ENCODE results near the gene EPHA2. TPM values are rescaled to one million over a fixed set of nuclear protein-coding genes. Genes with fewer than 3 reads are reported as not detected.
"Not testable (repeated sequence)": the region's sequence is repeated elsewhere in the genome, so short reads cannot be mapped to it uniquely, and the experiment has no call there.

Gene EPHA2
- total RNA-seq, 1 donor from 2014 or later: 211 TPM

- TF ChIP-seq CTCF (IDR thresholded peaks at IDR 0.05; ENCODE audit: insufficient read depth, low read length, poor library complexity, severe bottlenecking): no peak
- no peak for DNase-seq (ENCODE audit: low read depth)
- H3K4me3 ChIP-seq (ENCODE audit: low read depth, low read length): no peak overlapping the region
- no peaks in the 10 kb centered on the region for H3K36me3 ChIP-seq (ENCODE audit: control insufficient read depth, insufficient read depth, low read length)
- no peaks in the 10 kb centered on the region for H3K27me3 ChIP-seq (ENCODE audit: control insufficient read depth, insufficient read depth, low read length)
Measured at GRCh38 chr1:16112596-16113555, 43.0 kb downstream of the EPHA2 start.

GRCh38 chr1:16111771-16112595, 43.9 kb downstream of the EPHA2 start:
- TF ChIP-seq CTCF (IDR thresholded peaks at IDR 0.05; ENCODE audit: insufficient read depth, low read length, poor library complexity, severe bottlenecking): no peak
- Histone ChIP-seq H3K4me3 (ENCODE audit: low read depth, low read length) (no peak overlapping the region), H3K36me3 (ENCODE audit: control insufficient read depth, insufficient read depth, low read length) (no peaks in the 10 kb centered on the region), H3K27me3 (ENCODE audit: control insufficient read depth, insufficient read depth, low read length) (no peaks in the 10 kb centered on the region)
- peak; percentile 55 for DNase-seq (ENCODE audit: low read depth)

GRCh38 chr1:16110884-16111283, 45.0 kb downstream of the EPHA2 start:
- no peak for DNase-seq (ENCODE audit: low read depth)
- Histone ChIP-seq H3K27me3 (ENCODE audit: control insufficient read depth, insufficient read depth, low read length) (no peaks in the 10 kb centered on the region), H3K4me3 (ENCODE audit: low read depth, low read length) (no peak overlapping the region), H3K36me3 (ENCODE audit: control insufficient read depth, insufficient read depth, low read length) (no peaks in the 10 kb centered on the region)
- no peak for TF ChIP-seq CTCF (IDR thresholded peaks at IDR 0.05; ENCODE audit: insufficient read depth, low read length, poor library complexity, severe bottlenecking)

- Histone ChIP-seq H3K4me3 (ENCODE audit: low read depth, low read length) (no peak overlapping the region), H3K36me3 (ENCODE audit: control insufficient read depth, insufficient read depth, low read length) (no peaks in the 10 kb centered on the region), H3K27me3 (ENCODE audit: control insufficient read depth, insufficient read depth, low read length) (no peaks in the 10 kb centered on the region)
- TF ChIP-seq CTCF (IDR thresholded peaks at IDR 0.05; ENCODE audit: insufficient read depth, low read length, poor library complexity, severe bottlenecking): no peak
- no peak for DNase-seq (ENCODE audit: low read depth)
Measured at GRCh38 chr1:16110456-16110855, 45.4 kb downstream of the EPHA2 start.

GRCh38 chr1:16109571-16109970, 46.3 kb downstream of the EPHA2 start:
- Histone ChIP-seq H3K27me3 (ENCODE audit: control insufficient read depth, insufficient read depth, low read length) (no peaks in the 10 kb centered on the region), H3K36me3 (ENCODE audit: control insufficient read depth, insufficient read depth, low read length) (no peaks in the 10 kb centered on the region), H3K4me3 (ENCODE audit: low read depth, low read length) (no peak overlapping the region)
- no peak for TF ChIP-seq CTCF (IDR thresholded peaks at IDR 0.05; ENCODE audit: insufficient read depth, low read length, poor library complexity, severe bottlenecking)
- DNase-seq (ENCODE audit: low read depth): no peak

- H3K36me3 ChIP-seq (ENCODE audit: control insufficient read depth, insufficient read depth, low read length); H3K27me3 ChIP-seq (ENCODE audit: control insufficient read depth, insufficient read depth, low read length); DNase-seq (ENCODE audit: low read depth); H3K4me3 ChIP-seq (ENCODE audit: low read depth, low read length): not testable (repeated sequence)
Measured at GRCh38 chr1:16107039-16107438, 48.8 kb downstream of the EPHA2 start.
